ENCODE results near the gene TET1.
"Not testable (repeated sequence)": the region's sequence is repeated elsewhere in the genome, so short reads cannot be mapped to it uniquely, and the experiment has no call there.

The TET1 gene

DNA sequence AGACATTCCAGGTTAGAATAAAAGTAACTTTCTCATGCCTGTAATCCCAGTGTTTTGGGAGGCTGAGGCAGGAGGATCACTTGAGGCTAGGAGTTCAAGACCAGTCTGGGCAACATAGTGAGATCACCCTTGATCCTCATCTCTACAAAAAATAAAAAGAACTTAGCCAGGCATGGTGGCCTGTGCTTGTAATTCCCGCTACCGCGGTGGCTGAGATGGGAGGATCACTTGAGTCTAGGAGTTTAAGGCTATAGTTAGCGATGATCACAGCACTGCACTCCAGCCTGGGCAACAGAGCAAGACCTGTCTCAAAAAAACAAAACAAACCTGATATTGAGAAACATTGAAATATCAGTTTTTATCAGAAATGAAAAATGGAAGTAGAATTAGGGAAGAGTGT, 4.6 kb downstream of the TET1 start:
- DNase-seq (ENCODE audit: low spot score), result no peak

DNA sequence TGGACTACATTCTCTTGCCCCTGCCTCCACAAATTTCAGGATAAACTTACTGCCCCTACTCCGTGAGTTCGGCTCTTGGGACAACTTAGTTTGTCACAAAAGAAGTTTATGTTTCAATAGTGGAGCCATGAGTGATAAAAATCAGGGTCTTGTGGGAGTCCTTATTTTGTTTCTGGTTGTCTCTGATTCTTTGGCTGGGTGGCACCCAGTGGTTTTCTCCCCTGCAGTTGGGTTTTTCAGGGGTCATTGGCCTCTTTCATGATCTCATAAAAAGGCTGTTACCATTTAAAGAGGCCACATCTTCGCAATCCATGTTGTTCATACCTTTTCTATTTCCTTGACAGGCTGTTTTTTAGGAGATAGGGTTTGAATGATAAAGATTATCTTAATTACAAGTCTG, 5.5 kb downstream of the TET1 start:
- no peak for DNase-seq (ENCODE audit: low spot score)

- no peak for DNase-seq (ENCODE audit: low spot score)
Measured at GRCh38 chr10:68566351-68566750, 6.2 kb downstream of the TET1 start.

DNA sequence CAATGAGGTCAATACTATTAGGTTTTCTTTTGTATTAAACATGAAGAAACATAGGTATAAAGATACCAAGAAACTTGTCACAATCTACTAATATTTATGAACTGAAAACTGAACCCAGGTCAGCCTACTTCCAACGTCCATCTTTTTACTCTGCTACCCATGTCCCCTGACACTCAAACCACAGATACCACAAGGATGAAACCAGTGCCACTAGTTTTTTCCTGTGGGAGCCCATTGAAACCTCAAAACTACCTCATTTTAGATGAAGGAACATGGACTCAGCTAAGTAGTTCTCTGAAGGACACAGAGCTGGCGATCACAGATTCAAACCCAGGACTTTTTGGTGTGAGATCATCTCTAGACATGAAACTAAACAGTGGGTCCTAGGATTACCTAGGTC, 6.8 kb downstream of the TET1 start:
- DNase-seq (ENCODE audit: low spot score), result no peak

DNA sequence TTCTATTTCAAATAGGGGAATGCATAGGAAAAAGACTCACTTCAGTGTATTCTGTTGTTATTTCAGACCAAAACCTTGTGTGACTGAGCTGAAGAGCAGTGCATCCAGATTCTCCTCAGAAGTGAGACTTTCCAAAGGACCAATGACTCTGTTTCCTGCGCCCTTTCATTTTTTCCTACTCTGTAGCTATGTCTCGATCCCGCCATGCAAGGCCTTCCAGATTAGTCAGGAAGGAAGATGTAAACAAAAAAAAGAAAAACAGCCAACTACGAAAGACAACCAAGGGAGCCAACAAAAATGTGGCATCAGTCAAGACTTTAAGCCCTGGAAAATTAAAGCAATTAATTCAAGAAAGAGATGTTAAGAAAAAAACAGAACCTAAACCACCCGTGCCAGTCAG, 12.0 kb downstream of the TET1 start:
- no peak for DNase-seq (ENCODE audit: low spot score)

DNA sequence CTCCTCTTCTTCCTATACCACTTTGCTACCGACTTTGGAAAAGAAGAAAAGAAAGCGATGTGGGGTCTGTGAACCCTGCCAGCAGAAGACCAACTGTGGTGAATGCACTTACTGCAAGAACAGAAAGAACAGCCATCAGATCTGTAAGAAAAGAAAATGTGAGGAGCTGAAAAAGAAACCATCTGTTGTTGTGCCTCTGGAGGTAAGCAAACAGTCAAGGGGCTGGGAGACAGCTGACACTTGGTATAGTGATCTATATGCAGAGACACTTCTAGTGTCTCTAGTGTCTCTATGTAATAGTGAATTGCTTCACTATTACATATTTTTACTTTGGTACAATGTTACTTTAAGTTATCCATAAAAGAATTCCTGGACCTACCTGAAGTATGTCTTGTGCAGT, 13.9 kb downstream of the TET1 start:
- DNase-seq (ENCODE audit: low spot score), result no peak

- no peak for DNase-seq (ENCODE audit: low spot score)
Measured at GRCh38 chr10:68576118-68576517, 16.0 kb downstream of the TET1 start.

GRCh38 chr10:68578974-68579373, 18.8 kb downstream of the TET1 start:
- DNase-seq (ENCODE audit: low spot score), result no peak

DNA sequence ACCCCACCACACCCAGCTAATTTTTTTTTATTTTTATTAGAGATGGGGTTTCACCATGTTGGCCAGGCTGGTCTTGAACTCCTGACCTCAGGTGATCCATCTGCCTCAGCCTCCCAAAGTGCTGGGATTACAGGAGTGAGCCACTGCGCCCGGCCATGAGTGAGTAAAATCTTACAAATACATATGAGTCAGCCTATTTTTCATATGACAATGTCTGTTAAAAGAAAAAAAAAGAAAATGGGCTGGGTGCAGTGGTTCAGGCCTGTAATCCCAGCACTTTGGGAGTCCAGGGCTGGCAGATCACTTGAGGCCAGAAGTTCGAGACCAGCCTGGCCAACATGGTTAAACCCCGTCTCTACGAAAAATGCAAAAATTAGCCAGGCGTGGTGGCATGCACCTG, 24.1 kb downstream of the TET1 start:
- DNase-seq (ENCODE audit: low spot score), result not testable (repeated sequence)

GRCh38 chr10:68586606-68587305, 26.6 kb downstream of the TET1 start:
- no peak for DNase-seq (ENCODE audit: low spot score)

DNA sequence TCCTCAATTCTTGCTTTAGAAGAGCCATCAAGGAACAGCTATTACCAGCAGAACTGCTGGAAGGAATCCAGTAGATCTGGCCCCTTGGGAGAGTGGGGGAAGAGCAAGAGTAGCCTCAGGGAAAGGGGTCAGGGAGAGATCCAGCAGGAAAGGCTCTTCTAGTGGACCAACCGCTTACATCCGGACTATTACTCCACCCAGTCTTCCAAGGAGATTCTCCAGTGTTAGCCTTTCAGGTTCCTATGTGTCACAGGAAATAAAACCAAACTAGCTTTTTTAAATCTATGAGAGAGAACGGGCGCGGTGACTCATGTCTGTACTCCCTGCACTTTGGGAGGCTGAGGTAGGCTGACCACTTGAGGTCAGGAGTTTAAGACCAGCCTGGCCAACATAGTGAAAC, 34.3 kb downstream of the TET1 start:
- no peak for DNase-seq (ENCODE audit: low spot score)

- DNase-seq (ENCODE audit: low spot score), result no peak
Measured at GRCh38 chr10:68595513-68595912, 35.4 kb downstream of the TET1 start.

GRCh38 chr10:68597407-68597806, 37.3 kb downstream of the TET1 start:
- no peak for DNase-seq (ENCODE audit: low spot score)

GRCh38 chr10:68598978-68599770, 39.0 kb downstream of the TET1 start:
- peak; percentile 38 for DNase-seq (ENCODE audit: low spot score)

DNA sequence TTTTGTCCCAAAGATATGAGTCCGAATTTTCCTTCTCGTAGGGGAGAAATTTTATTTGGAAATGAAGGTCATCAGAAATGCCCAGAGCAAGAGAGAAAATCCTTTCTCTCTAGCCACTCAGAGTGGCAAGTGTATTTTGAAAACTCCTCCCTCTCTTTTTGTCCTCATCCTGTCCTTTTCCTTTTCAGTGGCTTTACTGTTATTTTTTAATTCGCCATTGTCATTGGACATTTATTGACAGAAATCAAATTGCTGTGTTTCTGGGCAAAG, 39.6 kb downstream of the TET1 start:
- DNase-seq (ENCODE audit: low spot score), result no peak

DNA sequence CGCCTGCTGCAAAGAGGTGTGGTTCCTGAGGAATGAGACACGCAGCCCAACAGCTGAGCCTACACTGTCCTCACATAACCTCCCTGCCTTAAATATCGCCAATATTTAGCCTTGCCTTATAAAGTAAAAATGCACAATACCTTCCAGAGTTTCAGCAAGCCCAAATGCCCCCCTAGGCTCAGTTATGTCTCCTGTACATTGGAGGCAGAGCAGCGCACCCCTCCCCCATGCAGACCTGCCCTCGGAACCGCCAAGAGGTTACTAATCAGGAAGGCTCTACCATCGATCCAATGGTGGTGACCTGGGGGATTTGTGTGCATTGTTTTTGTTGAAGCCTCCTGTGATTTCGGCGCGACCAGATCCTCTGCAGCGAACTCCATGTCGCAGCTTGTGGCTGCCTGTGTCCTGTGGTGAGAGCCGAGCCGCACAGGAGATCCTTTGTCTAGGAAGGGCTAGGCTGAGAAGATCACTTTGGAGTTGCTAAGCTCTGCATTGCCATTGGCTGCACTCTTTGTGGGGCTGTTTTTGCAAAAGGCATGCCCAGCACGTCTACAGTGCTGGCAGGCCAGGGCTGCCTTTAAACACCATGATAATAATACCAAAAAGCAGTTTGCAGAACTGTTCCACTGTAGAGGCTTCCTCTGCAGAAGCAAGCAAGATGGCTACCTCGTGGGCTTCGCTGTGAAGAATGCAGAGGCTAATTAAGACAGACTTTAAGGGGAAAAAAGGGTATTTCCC, 40.1 kb downstream of the TET1 start:
- DNase-seq (ENCODE audit: low spot score), result peak; percentile 84

DNA sequence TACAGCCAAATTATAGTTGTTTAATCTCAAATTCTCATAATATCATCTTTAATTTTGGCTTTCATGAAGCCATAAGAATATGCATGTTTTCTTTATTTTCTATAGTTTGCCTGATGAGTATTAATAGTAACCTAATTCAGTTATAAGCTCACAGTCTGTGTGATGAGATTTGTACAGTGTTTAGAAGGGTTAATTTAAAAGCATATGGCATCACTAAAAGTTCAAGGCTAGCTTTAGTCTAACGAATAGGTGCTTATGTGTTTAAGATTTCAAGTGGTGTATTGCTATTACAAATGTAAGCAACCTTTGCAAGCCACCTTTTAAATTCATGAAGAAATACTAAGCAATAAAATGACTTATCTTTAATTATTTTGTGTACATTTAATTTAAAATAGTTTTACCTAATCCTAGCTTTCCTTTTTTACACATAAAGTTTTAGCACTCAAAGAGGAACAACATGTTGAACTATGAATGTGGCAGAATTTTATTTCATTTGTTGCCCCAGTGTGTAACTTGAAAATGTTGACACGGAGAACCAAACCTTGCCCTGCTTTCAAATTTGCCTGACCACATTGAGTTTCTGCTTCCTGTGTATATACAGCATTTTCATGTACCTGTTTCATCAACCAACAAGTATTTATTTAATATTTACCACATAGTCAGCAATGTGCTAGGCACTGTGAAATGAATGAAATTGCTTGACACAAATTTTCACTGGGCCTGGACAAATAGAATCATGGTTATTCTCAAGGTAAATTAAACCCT, 41.5 kb downstream of the TET1 start:
- DNase-seq (ENCODE audit: low spot score), result no peak

- no peak for DNase-seq (ENCODE audit: low spot score)
Measured at GRCh38 chr10:68602434-68602833, 42.3 kb downstream of the TET1 start.

DNA sequence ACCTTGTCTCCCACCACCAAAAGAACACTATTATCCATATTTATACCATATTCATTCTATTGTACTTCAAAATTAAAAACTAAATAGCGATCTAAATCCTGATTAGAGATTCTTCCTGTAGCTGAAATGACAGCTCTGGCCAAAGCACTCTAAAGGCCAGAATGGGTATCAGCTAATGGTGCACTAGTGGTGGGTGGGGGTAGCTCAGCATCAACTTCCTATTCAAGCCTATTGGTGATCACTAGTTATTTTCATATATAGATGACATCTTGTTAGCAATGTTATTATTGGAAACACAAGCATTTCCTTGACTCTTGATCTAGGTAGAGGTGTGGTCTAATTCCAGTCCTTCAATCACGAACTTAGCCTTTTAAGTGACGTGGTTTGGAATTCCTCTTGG, 43.6 kb downstream of the TET1 start:
- no peak for DNase-seq (ENCODE audit: low spot score)

GRCh38 chr10:68604441-68604840, 44.3 kb downstream of the TET1 start:
- no peak for DNase-seq (ENCODE audit: low spot score)

- DNase-seq (ENCODE audit: low spot score), result no peak
Measured at GRCh38 chr10:68606918-68607317, 46.8 kb downstream of the TET1 start.

- DNase-seq (ENCODE audit: low spot score), result not testable (repeated sequence)
Measured at GRCh38 chr10:68610023-68610422, 49.9 kb downstream of the TET1 start.

- no peak for DNase-seq (ENCODE audit: low spot score)
Measured at GRCh38 chr10:68611227-68611626, 51.1 kb downstream of the TET1 start.

Data from AG20443 (cell line).